Immature natural killer cell (primary cell): Measurements from ENCODE around the gene BMP2. TPM values are rescaled to one million over a fixed set of nuclear protein-coding genes. Genes with fewer than 3 reads are reported as not detected.

Experiments used
- DNase-seq, 3 donors: peaks; one replicate each; pipeline ENCODE4 v3.0.0; 2022; ENCODE audit warnings: mixed read lengths in 1 of 3
- H3K27ac Mint-ChIP-seq, 6 donors: one replicate each; pipeline ENCODE4 v1.8.0; 2020; ENCODE audit warnings: mixed read lengths in 6 of 6, mild to moderate bottlenecking in 5 of 6, inconsistent platforms in 4 of 6, moderate library complexity in 3 of 6
- H3K27me3 Mint-ChIP-seq, 3 donors: one replicate each; pipeline ENCODE4 v1.8.0; 2020 to 2021; ENCODE audit warnings: low read depth in 3 of 3, mild to moderate bottlenecking in 3 of 3, mixed read lengths in 3 of 3, moderate library complexity in 3 of 3, inconsistent platforms in 1 of 3
- H3K36me3 Mint-ChIP-seq, 3 donors: one replicate each; pipeline ENCODE4 v1.8.0; 2020; ENCODE audit warnings: mixed read lengths in 3 of 3, inconsistent platforms in 2 of 3, mild to moderate bottlenecking in 2 of 3
- H3K4me1 Mint-ChIP-seq, 2 donors: one replicate each; pipeline ENCODE4 v1.8.0; 2020; ENCODE audit warnings: inconsistent platforms in 2 of 2, mild to moderate bottlenecking in 2 of 2, mixed read lengths in 2 of 2, moderate library complexity in 1 of 2
- H3K4me3 Mint-ChIP-seq, 5 donors: one replicate each; pipeline ENCODE4 v1.8.0; 2020; ENCODE audit warnings: mild to moderate bottlenecking in 5 of 5, mixed read lengths in 5 of 5, inconsistent platforms in 3 of 5, moderate library complexity in 3 of 5
- H3K9me3 Mint-ChIP-seq, 6 donors: one replicate each; pipeline ENCODE4 v1.8.0; 2020; ENCODE audit warnings: mild to moderate bottlenecking in 6 of 6, mixed read lengths in 6 of 6, inconsistent platforms in 4 of 6, moderate library complexity in 3 of 6
- polyA plus RNA-seq, 3 donors: library from polyadenylated mRNA; unstranded; fragments of 300-500 nt; fragmentation: Illumina TruSeq; gene quantifications; one replicate each; pipeline ENCODE4 v1.2.3, GENCODE V29; 2021

The BMP2 gene
- polyA plus RNA-seq, 3 donors from 2014 or later: 0.65 to 2.1 (median 1.2) TPM

GRCh38 chr20:6828794-6829423, 61.4 kb downstream of the BMP2 start:
- peaks cover 0 to 3% (median 0%) of the 10 kb centered on the region in 6 donors for H3K9me3 Mint-ChIP-seq
- peaks cover 0 to 4% (median 2%) of the 10 kb centered on the region in 3 donors for H3K27me3 Mint-ChIP-seq
- H3K4me3 Mint-ChIP-seq: no peak overlapping the region
- H3K4me1 Mint-ChIP-seq: no peaks in the 10 kb centered on the region
- no peaks in the 10 kb centered on the region for H3K36me3 Mint-ChIP-seq
- no peak overlapping the region for H3K27ac Mint-ChIP-seq
- DNase-seq: peak; percentile 1 to 6 (median 6)

- H3K36me3 Mint-ChIP-seq: no peaks in the 10 kb centered on the region
- peaks cover 0 to 3% (median 0%) of the 10 kb centered on the region in 6 donors for H3K9me3 Mint-ChIP-seq
- DNase-seq: no peak
- peaks cover 0 to 2% (median 2%) of the 10 kb centered on the region in 3 donors for H3K27me3 Mint-ChIP-seq
- no peak overlapping the region for H3K27ac Mint-ChIP-seq
- no peak overlapping the region for H3K4me3 Mint-ChIP-seq
- H3K4me1 Mint-ChIP-seq: no peaks in the 10 kb centered on the region
These were observed 62.1 kb downstream of the BMP2 start for GRCh38 chr20:6829510-6830116.
